ENCODE data around the gene CLPTM1L.
A peak's percentile ranks its signal among the peaks of the same experiment; 100 is the strongest.

CLPTM1L gene

DNA sequence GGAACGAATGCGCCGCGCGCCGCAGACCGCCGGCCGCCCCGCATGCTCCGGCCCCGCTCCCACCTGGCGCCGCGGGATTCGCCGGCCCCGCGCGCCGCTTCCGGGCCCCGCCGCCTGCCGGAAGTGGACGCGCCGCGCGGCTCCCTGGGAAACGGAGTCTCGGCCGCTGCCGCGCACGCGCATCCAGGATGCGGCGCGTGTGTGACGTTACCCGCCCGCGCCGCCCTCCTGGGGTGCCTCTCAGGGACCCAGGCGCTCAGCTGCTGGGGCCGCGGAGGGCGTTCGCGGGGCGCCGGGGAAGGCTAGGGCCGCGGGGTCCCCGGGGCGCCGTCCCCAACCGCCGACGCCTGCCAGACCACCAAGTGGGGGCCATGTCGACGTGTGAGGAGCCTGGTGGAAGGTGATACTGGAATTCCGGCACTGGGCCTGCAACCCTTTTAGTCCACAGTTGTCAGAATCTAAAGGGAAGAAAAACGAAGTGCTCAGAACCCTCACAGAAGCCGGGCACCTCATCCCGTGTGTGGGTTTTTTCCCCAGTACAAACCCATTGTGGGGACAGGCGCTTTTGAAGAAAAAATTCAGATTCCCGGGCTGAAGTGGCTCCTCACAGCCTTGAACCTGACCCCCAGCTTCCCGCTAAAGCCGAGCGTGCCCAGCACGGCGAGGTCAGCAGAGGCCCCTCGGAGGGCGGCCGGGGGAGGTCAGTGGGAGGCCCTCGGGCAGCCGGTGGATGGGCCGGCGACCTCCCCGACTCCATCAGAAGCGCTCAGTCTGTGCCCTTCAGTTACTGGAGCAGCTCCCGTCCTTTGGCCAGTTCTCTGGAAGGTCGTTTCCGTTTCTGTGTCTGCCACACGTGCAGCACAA is at the start of gene CLPTM1L:
CLPTM1L (minus strand) TSS at position 125 of the 864 bp plus-strand sequence. CDS start 258 bp downstream, outside the sequence.
- DNase-seq, result peak; percentile 75

DNA sequence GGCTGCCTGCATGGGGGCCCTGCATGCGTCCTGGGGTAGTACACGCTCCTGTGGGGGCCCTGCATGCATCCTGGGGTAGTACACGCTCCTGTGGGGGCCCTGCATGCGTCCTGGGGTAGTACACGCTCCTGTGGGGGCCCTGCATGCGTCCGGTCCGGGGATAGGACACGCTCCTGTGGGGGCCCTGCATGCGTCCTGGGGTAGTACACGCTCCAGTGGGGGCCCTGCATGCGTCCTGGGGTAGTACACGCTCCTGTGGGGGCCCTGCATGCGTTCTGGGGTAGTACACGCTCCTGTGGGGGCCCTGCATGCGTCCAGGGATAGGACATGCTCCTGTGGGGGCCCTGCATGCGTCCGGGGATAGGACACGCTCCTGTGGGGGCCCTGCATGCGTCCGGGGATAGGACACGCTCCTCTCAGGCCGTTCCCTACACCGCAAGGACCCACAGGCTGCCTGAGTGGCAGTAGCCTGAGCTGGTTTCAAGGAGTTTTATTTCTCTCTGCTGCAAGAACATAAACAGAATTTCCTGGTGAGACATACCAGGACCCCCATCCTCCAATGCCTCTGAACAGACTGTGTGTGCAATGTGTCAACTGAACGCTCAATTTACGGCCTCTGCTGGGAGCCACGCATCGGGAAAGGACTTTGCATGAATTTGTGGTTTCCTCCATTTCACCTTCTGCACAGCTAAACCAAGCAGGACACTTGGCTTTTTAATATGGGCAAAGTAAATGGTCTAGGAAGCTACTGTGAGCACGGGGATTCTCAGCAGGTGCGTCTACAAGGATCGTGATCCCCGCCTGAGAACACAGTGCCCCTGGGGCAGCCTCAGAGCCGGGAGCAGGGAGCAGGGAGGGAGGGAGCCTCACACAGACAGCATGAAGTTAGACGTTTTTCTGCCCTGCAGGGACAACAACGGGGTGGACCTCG is 48.9 kb upstream of the CLPTM1L start:
- no peak for DNase-seq

GRCh38 chr5:1392801-1393565 is 48.1 kb upstream of the CLPTM1L start:
- DNase-seq, result no peak

DNA sequence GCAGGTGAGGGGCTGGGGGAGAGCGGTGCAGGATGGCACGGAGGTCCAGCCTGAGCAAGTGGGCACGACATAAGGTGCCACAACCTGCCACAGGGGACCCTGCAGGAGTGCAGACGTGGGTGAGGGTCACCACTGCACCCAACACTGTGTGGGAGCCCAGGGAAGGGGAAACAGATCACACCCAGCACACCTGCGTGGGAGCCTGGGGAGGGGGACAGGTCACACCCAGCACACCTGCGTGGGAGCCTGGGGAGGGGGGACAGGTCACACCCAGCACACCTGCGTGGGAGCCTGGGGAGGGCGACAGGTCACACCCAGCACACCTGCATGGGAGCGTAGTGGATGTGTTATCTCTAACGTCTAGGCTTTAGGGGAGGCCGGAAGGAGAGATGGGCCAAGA is 47.4 kb upstream of the CLPTM1L start:
- no peak for DNase-seq

DNA sequence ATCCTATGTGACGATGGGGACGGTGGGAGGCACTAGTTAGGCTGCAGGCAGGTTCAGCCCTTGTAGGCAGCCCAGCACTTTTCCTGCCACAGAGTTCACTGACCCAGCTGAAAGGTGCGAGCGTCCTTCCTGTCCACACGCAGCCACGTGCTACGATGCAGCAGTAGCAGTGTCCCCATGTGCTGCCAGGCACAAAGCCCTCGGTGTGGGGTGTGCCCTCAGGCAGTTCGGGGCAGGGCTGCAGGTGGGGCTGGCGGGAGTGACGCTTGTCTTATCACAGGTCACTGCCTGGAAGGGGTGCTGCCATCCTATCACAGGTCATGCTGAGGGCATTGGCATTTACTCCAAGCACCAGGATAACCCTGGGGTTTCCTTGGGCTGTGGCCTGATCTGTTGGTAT is 46.8 kb upstream of the CLPTM1L start:
- DNase-seq, result no peak

DNA sequence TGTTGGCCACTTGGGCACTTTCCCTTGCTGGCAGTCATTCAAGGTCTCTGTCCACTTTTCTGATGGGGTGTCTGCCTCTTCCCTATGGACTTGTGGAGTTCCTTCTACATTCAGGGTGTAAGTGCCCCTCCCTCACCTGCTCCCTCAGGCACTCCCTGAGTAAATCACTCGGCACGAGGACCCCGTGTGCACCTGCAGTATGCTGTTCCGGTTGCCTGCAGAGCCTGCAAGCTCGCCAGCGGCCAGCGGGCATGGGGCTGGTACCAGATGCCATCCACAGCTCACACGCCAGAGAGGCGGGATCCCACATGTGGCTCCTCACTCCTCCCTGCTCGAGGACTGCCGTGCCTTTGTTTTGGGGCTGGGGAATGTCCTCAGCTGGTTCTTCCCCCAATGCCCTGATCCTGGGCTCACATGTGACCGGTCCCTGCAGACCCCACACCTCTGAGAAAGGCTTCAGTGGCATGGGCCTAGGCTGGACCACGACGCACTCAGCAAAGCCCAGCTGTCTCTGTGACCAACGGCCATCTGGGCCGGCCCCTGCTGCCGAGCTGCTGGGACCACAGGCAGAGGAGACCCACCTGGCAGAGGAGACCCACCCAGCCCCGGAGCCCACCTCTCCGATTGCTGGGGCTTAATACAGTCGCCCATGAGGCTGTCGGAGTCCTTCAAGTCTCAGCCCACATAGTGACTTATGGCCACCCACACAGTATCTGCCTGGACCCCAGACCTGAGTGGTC is 46.1 kb upstream of the CLPTM1L start:
- no peak for DNase-seq

- DNase-seq, result no peak
Measured at GRCh38 chr5:1390333-1390732, 45.4 kb upstream of the CLPTM1L start.

- DNase-seq, result no peak
Measured at GRCh38 chr5:1388383-1388967, 43.6 kb upstream of the CLPTM1L start.

GRCh38 chr5:1387876-1388275 is 43.0 kb upstream of the CLPTM1L start:
- DNase-seq, result no peak

DNA sequence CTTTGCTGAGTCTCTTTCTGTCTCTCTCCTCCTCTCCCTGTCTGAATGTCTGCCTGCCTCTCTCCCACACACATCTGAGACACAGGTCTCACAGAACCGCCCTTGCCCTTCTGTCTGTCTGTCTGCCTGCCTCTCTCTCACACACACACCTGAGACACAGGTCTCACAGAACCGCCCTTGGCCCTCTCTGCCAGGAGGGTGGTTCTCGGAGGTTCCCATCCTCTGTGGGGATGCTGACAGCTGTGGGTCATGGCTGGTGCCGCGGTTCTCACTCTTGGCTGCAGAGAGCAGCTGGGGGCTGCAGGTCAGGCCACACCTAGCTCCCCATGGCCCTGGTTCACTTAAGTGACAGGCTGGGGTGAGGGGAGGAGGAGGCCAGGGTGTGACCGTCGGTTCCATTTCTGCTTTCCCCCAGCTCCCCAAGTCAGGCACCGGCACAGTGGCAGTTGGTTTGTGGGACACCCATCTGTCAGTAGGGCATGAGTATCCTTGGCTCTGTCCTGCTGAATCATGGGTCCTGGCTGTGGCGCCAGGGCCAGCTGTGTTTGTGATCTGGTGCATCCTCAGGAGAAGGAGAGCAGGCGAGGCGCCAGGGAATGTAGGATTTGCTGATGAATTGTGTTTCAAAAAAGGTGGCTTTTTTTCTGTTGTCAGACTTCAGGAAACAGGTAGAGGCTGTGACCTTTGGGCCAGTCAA is 42.3 kb upstream of the CLPTM1L start:
- DNase-seq, result no peak

GRCh38 chr5:1386274-1386717 is 41.4 kb upstream of the CLPTM1L start:
- no peak for DNase-seq

- DNase-seq, result no peak
Measured at GRCh38 chr5:1385395-1386273, 40.7 kb upstream of the CLPTM1L start.

DNA sequence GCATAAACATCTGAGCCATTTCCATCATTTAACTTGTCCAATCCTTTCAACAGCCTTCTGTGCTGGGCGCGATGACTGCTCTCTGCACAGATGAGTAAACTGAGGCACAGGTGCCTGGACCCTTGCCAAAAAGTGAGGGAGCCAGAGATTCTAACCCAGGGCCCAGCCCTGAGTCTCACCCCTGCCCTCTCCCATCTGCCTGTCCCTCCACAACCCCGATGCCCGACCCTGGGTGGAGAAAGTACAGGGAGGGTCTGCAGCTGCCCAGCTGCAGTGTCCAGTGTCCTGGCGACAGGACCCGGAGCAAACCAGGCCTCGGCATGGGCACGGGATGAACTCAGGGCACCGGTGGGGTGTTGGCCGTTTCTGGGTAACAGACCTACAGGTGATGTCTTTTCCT is 39.6 kb upstream of the CLPTM1L start:
- no peak for DNase-seq

DNA sequence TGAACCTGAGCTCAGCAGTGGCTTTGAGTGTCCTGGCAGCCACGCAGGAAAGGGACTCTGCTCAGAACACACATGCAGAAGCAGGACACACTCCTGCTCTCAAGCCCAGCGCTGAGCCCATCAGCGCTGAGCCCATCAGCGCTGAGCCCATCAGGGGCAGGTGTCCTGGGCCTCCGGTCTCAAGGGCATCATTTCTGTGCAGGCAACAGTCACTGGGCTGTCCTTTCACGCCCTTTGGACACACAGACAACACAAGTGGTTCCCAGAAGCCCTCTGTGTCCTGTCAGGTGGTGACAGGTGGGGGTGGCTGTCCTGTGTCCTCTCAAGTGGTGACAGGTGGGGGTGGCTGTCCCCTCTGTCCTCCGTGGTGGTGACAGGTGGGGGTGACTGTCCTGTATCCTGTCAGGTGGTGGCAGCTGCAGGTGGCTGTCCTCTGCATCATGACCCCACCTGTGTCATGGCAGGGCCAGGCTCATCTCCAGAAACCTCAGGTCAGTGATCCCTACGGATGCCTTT is 39.0 kb upstream of the CLPTM1L start:
- no peak for DNase-seq

GRCh38 chr5:1383344-1383743 is 38.4 kb upstream of the CLPTM1L start:
- DNase-seq, result no peak

DNA sequence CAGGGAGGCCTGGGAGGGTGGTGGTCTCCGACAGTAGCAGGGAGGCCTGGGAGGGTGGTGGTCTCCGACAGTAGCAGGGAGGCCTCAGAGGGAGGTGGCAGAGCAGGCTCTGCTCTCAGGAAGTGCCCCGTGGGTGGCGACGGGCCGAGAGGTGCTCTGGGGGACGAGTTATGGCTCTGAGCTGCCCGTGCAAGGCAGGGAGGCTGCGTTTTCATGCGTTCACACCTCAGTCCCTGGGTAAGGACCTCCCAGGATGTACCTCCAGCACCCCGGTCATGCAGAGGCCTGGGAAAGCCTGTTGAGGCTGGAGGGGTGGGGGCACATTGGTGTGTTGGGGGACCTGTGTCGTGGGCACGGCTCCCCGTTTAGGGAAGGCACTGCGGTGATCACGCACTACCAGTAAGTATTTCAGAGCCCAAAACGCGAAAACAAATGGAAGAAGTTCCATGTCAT is 37.4 kb upstream of the CLPTM1L start:
- no peak for DNase-seq

- DNase-seq, result no peak
Measured at GRCh38 chr5:1381370-1382247, 36.7 kb upstream of the CLPTM1L start.

DNA sequence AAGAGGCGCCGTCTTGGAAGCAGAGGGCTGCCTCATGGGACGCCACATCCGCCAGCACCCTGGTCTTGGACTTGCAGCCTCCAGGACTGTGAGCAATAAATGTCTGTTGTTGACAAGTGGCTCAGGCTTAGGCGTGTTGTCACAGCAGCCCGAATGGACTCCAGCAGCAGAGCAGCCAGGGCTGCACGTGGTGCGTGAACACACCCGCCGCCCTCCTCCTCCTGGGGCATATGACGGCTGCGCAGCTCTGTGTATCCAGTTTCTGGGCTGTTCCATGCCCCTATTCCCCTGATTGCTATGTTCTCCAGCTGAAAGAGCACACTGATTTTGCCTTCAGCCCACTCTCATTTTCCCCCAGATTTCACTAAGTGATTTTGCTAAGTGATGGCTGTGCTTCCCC is 36.0 kb upstream of the CLPTM1L start:
- DNase-seq, result no peak

All from NCI-H1105 treated with DMSO at 0.1 percent for 48 hours (cell line).